Cerebellar cortex (tissue), 1 donor: Measurements from ENCODE around the gene TEX13B.

Source experiments
- DNase-seq: peaks from one replicate; pipeline ENCODE4 v3.0.0-alpha.2; 2015; ENCODE audit warnings: low spot score

TEX13B gene

DNA sequence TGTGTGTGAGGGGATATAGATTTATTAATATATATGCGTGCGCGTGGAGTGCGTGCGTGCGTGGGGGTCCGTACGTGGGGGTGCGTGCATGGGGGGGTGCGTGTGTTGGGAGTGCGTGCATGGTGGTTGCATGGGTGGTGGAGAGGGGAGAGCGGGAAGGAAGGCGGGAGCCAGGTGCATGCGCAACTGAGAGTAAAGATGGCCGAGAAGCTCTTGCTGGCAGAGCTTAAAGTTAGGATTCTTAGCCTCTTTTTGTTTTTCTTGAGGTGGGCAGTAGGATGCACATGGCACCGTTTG is 45.8 kb downstream of the TEX13B start:
- no peak for DNase-seq

- DNase-seq = no peak
These were observed 46.3 kb downstream of the TEX13B start for GRCh38 chrX:107935664-107936433.

GRCh38 chrX:107935200-107935599 is 47.0 kb downstream of the TEX13B start:
- no peak for DNase-seq

DNA sequence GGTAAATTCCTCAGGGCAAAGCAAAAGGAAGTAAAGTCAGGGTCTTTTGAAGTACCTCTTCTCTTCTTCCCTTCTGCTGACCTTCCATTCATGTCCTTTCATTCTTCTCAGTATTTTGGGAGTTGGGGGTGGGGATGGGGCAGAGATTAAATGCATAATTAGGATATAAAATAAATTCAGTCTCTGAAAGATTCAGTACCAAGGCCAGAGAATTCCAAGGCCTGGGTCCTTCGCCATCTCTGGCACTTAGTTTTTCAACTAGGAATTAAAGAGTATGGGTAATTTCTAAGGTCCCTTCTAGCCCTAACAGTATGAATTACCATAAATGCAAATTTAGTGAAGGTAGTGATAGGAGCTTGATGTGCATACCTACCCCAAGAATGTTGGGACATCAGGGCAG is 47.9 kb downstream of the TEX13B start:
- DNase-seq = no peak
